ENCODE data around the gene FHL3. TPM values are rescaled to one million over a fixed set of nuclear protein-coding genes. Genes with fewer than 3 reads are reported as not detected.
A peak's percentile ranks its signal among the peaks of the same experiment; 100 is the strongest.

Gene FHL3, protein sequence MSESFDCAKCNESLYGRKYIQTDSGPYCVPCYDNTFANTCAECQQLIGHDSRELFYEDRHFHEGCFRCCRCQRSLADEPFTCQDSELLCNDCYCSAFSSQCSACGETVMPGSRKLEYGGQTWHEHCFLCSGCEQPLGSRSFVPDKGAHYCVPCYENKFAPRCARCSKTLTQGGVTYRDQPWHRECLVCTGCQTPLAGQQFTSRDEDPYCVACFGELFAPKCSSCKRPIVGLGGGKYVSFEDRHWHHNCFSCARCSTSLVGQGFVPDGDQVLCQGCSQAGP
- 30.1 and 33.3 TPM in 2 replicates for total RNA-seq

- H3K27ac Mint-ChIP-seq = peak within 1 kb of the TSS; percentile 79
- no peak for DNase-seq (ENCODE audit: low spot score)
- H3K4me1 Mint-ChIP-seq (ENCODE audit: low read depth) = peaks cover 46% of the 10 kb centered on the region
- peaks cover 21% of the 10 kb centered on the region for H3K36me3 Mint-ChIP-seq (ENCODE audit: low read depth)
- H3K27me3 Mint-ChIP-seq (ENCODE audit: low read depth) = no peaks in the 10 kb centered on the region
- H3K9me3 Mint-ChIP-seq = no peaks in the 10 kb centered on the region
- peak within 1 kb of the TSS; percentile 91 for H3K4me3 Mint-ChIP-seq (ENCODE audit: low read depth)
- intact Hi-C loops (cut with micrococcal nuclease) = no loop called here
Measured at GRCh38 chr1:38005195-38006007, at the start of gene FHL3. Gene FHL3, minus strand, starts transcription at chr1:38005514. Its CDS starts 6,102 bp downstream, at chr1:37999412.

DNA sequence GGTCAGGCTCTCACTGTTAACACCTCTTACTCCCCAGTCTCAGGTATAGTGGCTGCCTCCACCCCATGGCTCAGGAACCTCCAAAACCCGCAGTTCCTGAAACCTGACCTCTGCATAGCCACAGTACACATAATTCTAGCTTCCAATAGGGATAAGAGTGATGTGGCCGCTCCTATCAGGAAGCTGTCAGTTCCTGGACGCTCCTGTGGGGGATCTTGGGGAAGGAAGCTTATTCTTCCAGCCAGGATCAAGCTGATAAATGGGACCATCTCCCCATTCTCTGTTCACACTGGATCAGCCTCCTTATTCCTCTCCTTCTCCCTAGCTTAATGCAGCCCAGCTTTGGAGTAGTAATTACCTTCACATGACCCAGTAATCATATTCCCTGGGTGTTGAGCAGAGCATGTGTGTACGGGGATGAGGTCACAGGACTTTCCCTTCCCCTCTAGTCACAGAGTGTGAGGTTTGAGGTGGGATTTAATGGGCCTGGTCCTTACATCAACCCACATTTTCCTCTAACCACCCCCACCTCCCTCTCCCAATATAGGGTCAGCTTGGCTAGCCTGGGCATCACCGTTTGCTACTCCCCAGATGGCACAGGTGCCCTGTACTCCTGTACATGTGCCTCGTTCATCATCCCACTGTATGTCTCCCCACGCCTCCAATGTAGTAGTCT, 48.2 kb upstream of the FHL3 start:
- Mint-ChIP-seq H3K27ac (no peak overlapping the region), H3K27me3 (ENCODE audit: low read depth) (peaks cover 8% of the 10 kb centered on the region), H3K4me1 (ENCODE audit: low read depth) (peaks cover 13% of the 10 kb centered on the region), H3K36me3 (ENCODE audit: low read depth) (no peaks in the 10 kb centered on the region), H3K9me3 (no peaks in the 10 kb centered on the region), H3K4me3 (ENCODE audit: low read depth) (no peak overlapping the region)
- no peak for DNase-seq (ENCODE audit: low spot score)
- intact Hi-C loops (cut with micrococcal nuclease) = loop anchor here (1.0 kb wide), 1 partner anchor 13 kb away; no protein-coding TSS in a partner anchor

DNA sequence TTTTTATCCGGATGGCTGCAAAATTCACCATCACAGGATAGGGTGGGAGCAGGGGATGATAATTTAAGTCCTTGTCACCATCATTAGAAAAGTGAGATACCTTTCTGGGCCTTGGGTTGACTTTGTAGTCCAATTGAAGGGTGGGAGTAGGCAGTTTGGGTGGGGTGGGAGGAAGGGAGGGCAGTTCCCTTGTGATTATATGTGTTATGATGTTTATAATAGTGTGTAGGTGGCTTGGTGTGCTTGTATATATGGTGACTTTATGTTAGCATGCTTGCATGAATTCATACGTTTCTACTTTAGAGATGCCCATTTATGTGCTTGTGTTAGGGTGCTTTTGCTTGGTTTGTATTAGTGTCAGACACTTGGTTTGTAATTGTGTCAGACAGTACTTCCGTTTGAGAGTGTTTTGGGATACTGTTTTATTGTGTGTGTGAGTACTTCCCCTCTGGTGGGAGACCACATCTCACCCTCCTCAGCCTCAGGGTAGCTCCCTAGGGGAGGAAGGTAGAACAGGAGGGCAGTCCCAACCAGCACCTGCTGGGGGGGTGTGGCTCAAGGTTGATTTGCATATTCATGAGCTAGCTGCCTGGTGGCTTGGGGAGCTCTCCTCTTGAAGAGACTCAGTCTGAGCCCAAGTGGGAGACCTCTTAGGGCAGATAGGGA, 47.6 kb upstream of the FHL3 start:
- H3K27me3 Mint-ChIP-seq (ENCODE audit: low read depth) = peaks cover 13% of the 10 kb centered on the region
- H3K27ac Mint-ChIP-seq = no peak overlapping the region
- H3K4me1 Mint-ChIP-seq (ENCODE audit: low read depth) = peaks cover 9% of the 10 kb centered on the region
- DNase-seq (ENCODE audit: low spot score) = no peak
- H3K4me3 Mint-ChIP-seq (ENCODE audit: low read depth) = no peak overlapping the region
- intact Hi-C loops (cut with micrococcal nuclease) = loop anchor here (1.0 kb wide), 1 partner anchor 13 kb away; no protein-coding TSS in a partner anchor
- no peaks in the 10 kb centered on the region for H3K9me3 Mint-ChIP-seq
- H3K36me3 Mint-ChIP-seq (ENCODE audit: low read depth) = no peaks in the 10 kb centered on the region

GRCh38 chr1:38051079-38051543, 45.8 kb upstream of the FHL3 start:
- Mint-ChIP-seq H3K9me3 (no peaks in the 10 kb centered on the region), H3K4me1 (ENCODE audit: low read depth) (peaks cover 9% of the 10 kb centered on the region), H3K36me3 (ENCODE audit: low read depth) (no peaks in the 10 kb centered on the region), H3K27me3 (ENCODE audit: low read depth) (peaks cover 20% of the 10 kb centered on the region), H3K4me3 (ENCODE audit: low read depth) (no peak overlapping the region), H3K27ac (no peak overlapping the region)
- intact Hi-C loops (cut with micrococcal nuclease) = no loop called here
- no peak for DNase-seq (ENCODE audit: low spot score)

GRCh38 chr1:38050397-38051078, 45.2 kb upstream of the FHL3 start:
- H3K27me3 Mint-ChIP-seq (ENCODE audit: low read depth) = peaks cover 20% of the 10 kb centered on the region
- no peak overlapping the region for H3K4me3 Mint-ChIP-seq (ENCODE audit: low read depth)
- intact Hi-C loops (cut with micrococcal nuclease) = no loop called here
- peaks cover 9% of the 10 kb centered on the region for H3K4me1 Mint-ChIP-seq (ENCODE audit: low read depth)
- no peak overlapping the region for H3K27ac Mint-ChIP-seq
- no peaks in the 10 kb centered on the region for H3K36me3 Mint-ChIP-seq (ENCODE audit: low read depth)
- H3K9me3 Mint-ChIP-seq = no peaks in the 10 kb centered on the region
- no peak for DNase-seq (ENCODE audit: low spot score)

GRCh38 chr1:38047603-38048141, 42.4 kb upstream of the FHL3 start:
- DNase-seq (ENCODE audit: low spot score) = no peak
- Mint-ChIP-seq H3K9me3 (no peaks in the 10 kb centered on the region), H3K4me3 (ENCODE audit: low read depth) (peak overlapping the region; percentile 79), H3K4me1 (ENCODE audit: low read depth) (peaks cover 5% of the 10 kb centered on the region), H3K36me3 (ENCODE audit: low read depth) (no peaks in the 10 kb centered on the region), H3K27ac (no peak overlapping the region), H3K27me3 (ENCODE audit: low read depth) (peaks cover 35% of the 10 kb centered on the region)
- intact Hi-C loops (cut with micrococcal nuclease) = loop anchor here (1.0 kb wide), 1 partner anchor 17 kb away; no protein-coding TSS in a partner anchor

GRCh38 chr1:38046884-38047602, 41.7 kb upstream of the FHL3 start:
- H3K27ac Mint-ChIP-seq = no peak overlapping the region

GRCh38 chr1:38046333-38046883, 41.1 kb upstream of the FHL3 start, which contains the start of gene POU3F1:
Gene POU3F1, minus strand, starts transcription at chr1:38046793. Its CDS starts 50 bp downstream, at chr1:38046743.
- no peak for DNase-seq (ENCODE audit: low spot score)
- H3K4me3 Mint-ChIP-seq (ENCODE audit: low read depth) = peak within 1 kb of the TSS; percentile 79
- H3K27me3 Mint-ChIP-seq (ENCODE audit: low read depth) = peaks cover 45% of the 10 kb centered on the region
- intact Hi-C loops (cut with micrococcal nuclease) = no loop called here
- peaks cover 5% of the 10 kb centered on the region for H3K4me1 Mint-ChIP-seq (ENCODE audit: low read depth)
- no peaks in the 10 kb centered on the region for H3K36me3 Mint-ChIP-seq (ENCODE audit: low read depth)
- no peaks in the 10 kb centered on the region for H3K9me3 Mint-ChIP-seq
- H3K27ac Mint-ChIP-seq = no peak within 1 kb of the TSS

More at GRCh38 chr1:38046884-38047602, 41.7 kb upstream of the FHL3 start:
- Mint-ChIP-seq H3K27me3 (ENCODE audit: low read depth) (peaks cover 41% of the 10 kb centered on the region), H3K4me3 (ENCODE audit: low read depth) (peak overlapping the region; percentile 79), H3K4me1 (ENCODE audit: low read depth) (peaks cover 5% of the 10 kb centered on the region), H3K9me3 (no peaks in the 10 kb centered on the region), H3K36me3 (ENCODE audit: low read depth) (no peaks in the 10 kb centered on the region)
- intact Hi-C loops (cut with micrococcal nuclease) = loop anchor here (1.0 kb wide), 1 partner anchor 17 kb away; no protein-coding TSS in a partner anchor
- DNase-seq (ENCODE audit: low spot score) = peak; percentile 62

DNA sequence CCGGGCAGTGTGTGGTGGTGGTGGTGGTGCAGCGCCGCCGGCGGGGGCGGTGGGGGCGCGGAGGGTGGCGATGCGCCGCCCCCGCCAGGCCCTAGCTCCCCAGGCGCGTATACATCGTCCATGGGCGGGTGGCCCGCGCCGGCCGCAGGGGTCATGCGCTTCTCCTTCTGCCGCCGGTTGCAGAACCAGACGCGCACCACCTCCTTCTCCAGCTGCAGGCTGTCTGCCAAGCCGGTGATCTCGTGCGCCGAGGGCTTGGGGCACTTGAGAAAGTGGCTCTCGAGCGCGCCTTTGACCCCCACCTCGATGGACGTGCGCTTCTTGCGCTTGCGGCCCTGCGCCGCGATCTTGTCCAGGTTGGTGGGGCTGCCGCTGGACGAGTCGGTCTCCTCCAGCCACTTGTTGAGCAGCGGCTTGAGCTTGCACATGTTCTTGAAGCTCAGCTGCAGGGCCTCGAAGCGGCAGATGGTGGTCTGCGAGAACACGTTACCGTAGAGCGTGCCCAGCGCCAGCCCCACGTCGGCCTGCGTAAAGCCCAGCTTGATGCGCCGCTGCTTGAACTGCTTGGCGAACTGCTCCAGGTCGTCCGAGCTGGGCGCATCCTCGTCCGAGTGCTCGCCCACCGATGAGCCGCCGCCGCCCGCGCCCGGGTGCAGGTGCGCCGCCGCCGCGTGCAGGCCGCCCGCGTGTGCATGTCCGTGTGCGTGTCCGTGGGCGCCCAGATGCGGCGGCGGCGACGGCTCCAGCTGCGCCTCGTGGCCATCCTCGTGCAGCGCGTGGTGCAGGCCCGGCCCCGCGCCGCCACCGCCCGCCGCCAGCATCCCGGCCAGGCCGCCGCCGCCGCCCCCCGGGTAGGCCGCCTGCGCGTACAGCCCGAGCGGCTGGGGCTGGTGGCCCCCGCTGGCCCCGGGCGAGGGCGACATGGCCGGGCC, 40.4 kb upstream of the FHL3 start:
- no peak overlapping the region for H3K27ac Mint-ChIP-seq
- intact Hi-C loops (cut with micrococcal nuclease) = no loop called here
- H3K4me1 Mint-ChIP-seq (ENCODE audit: low read depth) = peaks cover 5% of the 10 kb centered on the region
- DNase-seq (ENCODE audit: low spot score) = no peak
- no peak overlapping the region for H3K4me3 Mint-ChIP-seq (ENCODE audit: low read depth)
- no peaks in the 10 kb centered on the region for H3K9me3 Mint-ChIP-seq
- no peaks in the 10 kb centered on the region for H3K36me3 Mint-ChIP-seq (ENCODE audit: low read depth)
- peaks cover 48% of the 10 kb centered on the region for H3K27me3 Mint-ChIP-seq (ENCODE audit: low read depth)
